GM12874 (cell line): ENCODE measurements around the gene ANKRD13A.

Experiments
- TF ChIP-seq, protein P1 (sequence below): IDR thresholded peaks from 2 replicates; pipeline ENCODE4 v1.5.1; 2011; ENCODE audit warnings: low read depth, mild to moderate bottlenecking, control low read depth, low read length, moderate library complexity; ENCODE audit not compliant: insufficient read depth

The ANKRD13A gene

DNA sequence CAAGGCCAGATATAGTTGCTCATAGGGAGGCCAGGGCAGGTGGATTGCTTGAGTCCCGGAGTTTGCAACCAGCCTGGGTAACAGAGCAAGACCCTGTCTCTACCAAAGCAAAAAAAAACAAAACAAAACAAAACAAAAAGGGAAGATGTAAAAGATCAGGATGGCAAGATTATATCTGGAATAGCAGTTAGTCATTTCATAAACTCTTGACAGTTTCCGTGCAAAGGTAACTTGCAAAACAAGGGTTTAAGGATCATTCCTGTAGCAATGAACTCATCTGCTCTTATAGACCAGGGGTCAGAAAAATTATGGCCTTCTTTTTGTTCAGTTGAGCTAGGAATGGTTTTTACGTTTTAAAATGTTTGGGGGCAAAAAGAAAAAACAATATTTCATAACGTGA lies 32.7 kb upstream of the ANKRD13A start:
- TF ChIP-seq, protein P1, sequence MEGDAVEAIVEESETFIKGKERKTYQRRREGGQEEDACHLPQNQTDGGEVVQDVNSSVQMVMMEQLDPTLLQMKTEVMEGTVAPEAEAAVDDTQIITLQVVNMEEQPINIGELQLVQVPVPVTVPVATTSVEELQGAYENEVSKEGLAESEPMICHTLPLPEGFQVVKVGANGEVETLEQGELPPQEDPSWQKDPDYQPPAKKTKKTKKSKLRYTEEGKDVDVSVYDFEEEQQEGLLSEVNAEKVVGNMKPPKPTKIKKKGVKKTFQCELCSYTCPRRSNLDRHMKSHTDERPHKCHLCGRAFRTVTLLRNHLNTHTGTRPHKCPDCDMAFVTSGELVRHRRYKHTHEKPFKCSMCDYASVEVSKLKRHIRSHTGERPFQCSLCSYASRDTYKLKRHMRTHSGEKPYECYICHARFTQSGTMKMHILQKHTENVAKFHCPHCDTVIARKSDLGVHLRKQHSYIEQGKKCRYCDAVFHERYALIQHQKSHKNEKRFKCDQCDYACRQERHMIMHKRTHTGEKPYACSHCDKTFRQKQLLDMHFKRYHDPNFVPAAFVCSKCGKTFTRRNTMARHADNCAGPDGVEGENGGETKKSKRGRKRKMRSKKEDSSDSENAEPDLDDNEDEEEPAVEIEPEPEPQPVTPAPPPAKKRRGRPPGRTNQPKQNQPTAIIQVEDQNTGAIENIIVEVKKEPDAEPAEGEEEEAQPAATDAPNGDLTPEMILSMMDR, result no peak

DNA sequence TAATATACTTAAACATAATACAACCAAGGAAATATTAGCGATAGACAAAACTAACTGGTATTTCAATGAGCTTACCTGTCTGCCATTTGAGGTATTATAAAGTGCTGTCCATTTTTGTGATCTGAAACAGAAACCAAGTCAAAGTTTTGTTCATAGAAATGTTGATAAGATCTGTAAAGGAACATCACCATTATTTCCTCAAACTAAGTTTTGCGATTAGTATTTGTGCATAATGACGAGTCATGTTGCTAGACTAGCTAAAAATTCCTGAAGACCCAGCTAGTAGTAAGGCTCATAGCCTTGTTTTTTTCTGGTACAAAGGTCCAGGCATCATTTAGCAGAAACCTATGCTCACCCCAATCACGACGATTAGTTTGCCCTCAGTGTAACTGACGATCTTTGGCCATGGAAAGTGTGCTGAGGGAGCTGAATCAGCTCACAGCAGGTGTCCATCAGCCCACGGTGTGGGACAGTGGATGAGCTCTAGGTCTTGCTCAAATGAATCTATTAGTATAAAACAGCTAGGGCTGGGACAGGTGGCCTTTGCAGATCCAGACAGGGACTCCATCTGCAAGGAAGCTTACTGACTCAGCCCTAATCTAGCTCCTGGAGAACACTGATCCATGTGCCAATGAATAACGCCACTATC lies 31.7 kb upstream of the ANKRD13A start:
- TF ChIP-seq, protein P1, result no peak

DNA sequence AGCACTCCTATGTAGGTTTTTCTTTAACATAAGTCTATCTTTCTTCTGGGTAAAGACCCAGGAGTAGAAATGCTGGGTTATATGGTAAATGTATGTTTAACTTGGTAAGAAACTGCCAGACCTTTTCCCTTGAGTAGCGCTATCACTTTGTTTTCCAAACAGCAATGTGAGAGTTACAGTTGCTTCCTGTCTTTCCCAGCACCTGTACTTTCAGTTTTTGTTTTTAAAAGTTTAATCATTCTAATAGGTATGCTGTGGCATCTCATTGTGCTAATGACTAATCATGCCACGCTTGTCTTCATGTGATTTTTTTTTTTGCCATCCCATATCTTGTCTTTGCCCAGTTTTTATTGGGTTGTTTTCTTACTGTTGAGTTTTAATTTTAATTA lies 31.2 kb upstream of the ANKRD13A start:
- TF ChIP-seq, protein P1, result no peak

DNA sequence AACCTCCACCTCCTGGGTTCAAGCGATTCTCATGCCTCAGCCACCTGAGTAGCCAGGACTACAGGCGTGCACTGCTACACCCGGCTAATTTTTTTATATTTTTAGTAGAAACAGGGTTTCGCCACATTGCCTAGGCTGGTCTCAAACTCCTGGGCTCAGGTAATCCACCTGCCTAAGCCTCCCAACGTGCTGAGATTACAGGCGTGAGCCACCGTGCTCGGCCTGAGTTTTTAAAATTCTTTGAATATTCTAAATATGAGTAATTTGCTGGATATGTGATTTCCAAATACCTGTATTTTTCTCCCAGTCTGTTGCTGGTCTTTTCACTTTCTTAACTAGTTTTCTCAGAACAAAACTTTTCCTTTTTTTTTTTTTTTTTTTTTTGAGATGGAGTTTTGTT lies 30.4 kb upstream of the ANKRD13A start:
- TF ChIP-seq, protein P1, result no peak

DNA sequence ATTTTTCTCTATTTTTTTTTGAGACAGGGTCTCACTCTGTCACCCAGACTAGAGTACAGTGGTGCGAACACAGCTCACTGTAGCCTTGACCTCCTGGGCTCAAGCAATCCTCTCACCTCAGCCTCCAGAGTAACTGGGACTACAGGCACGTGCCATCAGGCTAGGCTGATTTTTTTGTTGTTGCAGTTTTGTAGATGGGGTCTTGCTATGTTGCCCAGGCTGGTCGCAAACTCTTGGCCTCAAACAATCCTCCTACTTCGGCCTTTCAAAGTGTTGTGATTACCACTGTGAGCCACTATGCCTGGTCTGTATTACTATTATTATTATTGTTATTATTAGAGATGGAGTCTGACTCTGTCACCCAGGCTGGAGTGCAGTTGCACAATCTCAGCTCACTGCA lies 26.4 kb upstream of the ANKRD13A start:
- TF ChIP-seq, protein P1, result no peak

DNA sequence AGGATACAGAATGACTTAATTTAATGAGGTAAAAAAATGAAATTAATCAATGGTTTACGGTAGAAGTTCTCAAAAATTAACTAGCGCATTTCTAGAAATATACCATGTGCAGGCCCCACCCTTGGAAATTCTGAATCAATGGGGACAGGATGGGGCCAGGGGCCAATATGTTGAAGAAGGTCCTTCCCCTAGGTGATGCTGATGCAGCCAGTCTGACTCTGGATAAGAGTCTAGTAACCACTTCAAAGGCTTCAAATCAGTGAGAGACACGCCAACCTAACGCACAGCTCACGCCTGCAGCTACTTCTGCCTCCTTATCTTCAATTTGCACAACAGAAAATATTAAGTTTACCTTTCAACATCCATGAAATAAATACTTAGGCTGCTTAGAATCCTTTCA lies 17.9 kb upstream of the ANKRD13A start:
- TF ChIP-seq, protein P1, result no peak

DNA sequence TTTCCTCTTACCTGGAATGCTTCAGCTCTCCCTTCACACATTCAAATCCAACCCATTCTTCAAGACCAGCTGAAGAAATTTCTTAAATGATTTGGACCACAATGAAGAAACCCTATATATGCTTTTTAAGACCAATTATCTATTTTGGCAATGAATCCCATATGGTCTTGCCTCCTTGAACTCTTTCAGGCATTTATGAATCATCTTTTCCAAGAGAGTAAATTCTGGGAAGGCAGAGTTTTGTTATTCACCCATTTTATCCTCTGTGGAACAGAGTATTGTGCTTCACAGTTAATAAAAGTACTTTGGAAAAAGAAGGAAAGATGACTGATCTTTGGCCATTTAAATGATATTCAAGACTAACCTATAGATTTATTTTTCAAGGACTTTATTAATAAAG lies 17.0 kb upstream of the ANKRD13A start:
- TF ChIP-seq, protein P1, result no peak
